Esophagus muscularis mucosa (tissue), 3 donors: ENCODE measurements around the gene CHP1.

Experiments
- CTCF ChIP-seq, 3 experiments: fragments of 200-600 bp in 2 of 3; fragments of 450-650 bp in 1 of 3; sonication (generic) in 2 of 3; IDR thresholded peaks; one replicate each; pipeline ENCODE4 v1.5.1; 2017 to 2019; ENCODE audit warnings: antibody characterized with exemption in 3 of 3, mild to moderate bottlenecking in 2 of 3, moderate library complexity in 1 of 3
- POLR2A ChIP-seq: fragments of 450-650 bp; IDR thresholded peaks from one replicate; pipeline ENCODE4 v1.6.1; 2017; ENCODE audit warnings: antibody characterized with exemption, moderate library complexity, mild to moderate bottlenecking, low read depth

- TF ChIP-seq CTCF (IDR thresholded peaks at IDR 0.05) = no peak
- TF ChIP-seq POLR2A = peak; percentile 82
Observed at GRCh38 chr15:41283653-41284426, 52.8 kb downstream of the CHP1 start.
